IPS-15b (cell line): ENCODE results near the gene SAP130.

Source experiments
- H3K27me3 ChIP-seq: one replicate; pipeline ENCODE4 v1.6.1; 2013; ENCODE audit warnings: low read length; ENCODE audit not compliant: control insufficient read depth, insufficient read depth
- H3K36me3 ChIP-seq: one replicate; pipeline ENCODE4 v1.6.1; 2013; ENCODE audit warnings: low read length; ENCODE audit not compliant: control insufficient read depth, insufficient read depth
- H3K4me1 ChIP-seq: one replicate; pipeline ENCODE4 v1.6.1; 2013; ENCODE audit warnings: mild to moderate bottlenecking, low read length; ENCODE audit not compliant: control insufficient read depth, insufficient read depth
- H3K4me3 ChIP-seq: one replicate; pipeline ENCODE4 v1.5.1; 2013; ENCODE audit warnings: low read depth, low read length
- H3K9ac ChIP-seq: one replicate; pipeline ENCODE4 v1.6.1; 2013; ENCODE audit warnings: low read depth, mild to moderate bottlenecking, low read length
- H3K9me3 ChIP-seq: one replicate; pipeline ENCODE4 v1.6.1; 2013; ENCODE audit warnings: mild to moderate bottlenecking, low read length; ENCODE audit not compliant: control insufficient read depth, insufficient read depth

SAP130 gene

DNA sequence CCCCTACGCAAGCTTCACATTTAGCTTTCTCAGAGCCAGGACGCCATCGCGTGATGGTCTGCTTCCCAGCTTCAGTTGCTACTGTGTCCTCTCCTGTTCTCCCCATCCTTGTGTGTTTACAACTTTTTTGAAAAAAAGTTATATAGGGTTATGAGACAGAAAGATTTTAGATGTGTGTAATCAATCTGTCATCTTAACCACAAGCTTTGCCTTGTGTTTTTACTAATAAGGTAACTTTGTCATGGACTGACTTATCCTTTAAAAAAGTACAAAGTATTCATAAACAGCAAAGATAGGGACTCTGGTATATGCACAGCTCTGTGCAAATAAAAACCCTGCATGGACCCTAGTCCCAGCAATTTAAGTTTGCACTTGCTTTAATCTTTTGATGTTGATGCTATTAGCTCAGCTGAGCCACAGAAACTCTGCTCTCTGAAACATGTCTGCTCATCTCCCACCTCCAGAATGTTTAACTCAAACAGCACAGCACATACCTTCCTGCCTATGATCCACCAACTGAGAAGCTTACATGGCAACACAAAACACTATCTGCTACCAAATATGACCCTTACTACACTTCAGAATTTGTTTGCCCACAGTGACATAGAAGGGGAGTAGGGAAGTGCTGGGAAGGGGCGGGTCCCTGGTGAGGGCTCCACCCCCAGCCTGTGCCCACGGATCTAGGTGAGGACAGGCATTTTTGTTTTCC lies 42.7 kb downstream of the SAP130 start:
- no peak overlapping the region for H3K9ac ChIP-seq
- H3K4me3 ChIP-seq: no peak overlapping the region
- H3K4me1 ChIP-seq: no peaks in the 10 kb centered on the region
- H3K27me3 ChIP-seq: no peaks in the 10 kb centered on the region
- H3K36me3 ChIP-seq: peaks cover 35% of the 10 kb centered on the region
- no peaks in the 10 kb centered on the region for H3K9me3 ChIP-seq

DNA sequence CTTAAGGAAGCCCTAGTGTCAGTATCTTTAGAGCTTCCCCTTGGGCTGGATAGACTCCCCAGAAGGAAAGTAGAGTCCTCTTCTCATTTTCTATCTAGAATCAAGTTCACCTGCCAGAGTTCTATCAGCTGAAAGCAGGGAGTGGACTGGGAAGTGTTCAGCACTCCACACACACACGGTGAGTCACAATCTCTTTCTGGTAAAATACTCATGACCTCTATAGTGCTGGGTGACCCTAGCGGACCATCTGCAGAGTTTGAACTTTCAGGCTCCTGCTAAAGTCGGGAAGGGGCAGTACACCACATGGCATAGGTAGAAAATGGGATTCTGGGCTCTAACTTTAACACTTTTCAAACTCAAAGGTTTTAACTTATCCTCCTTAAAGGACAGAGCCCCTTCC lies 43.3 kb downstream of the SAP130 start:
- Histone ChIP-seq H3K36me3 (peaks cover 33% of the 10 kb centered on the region), H3K4me3 (no peak overlapping the region), H3K9me3 (no peaks in the 10 kb centered on the region), H3K27me3 (no peaks in the 10 kb centered on the region), H3K4me1 (no peaks in the 10 kb centered on the region), H3K9ac (no peak overlapping the region)

DNA sequence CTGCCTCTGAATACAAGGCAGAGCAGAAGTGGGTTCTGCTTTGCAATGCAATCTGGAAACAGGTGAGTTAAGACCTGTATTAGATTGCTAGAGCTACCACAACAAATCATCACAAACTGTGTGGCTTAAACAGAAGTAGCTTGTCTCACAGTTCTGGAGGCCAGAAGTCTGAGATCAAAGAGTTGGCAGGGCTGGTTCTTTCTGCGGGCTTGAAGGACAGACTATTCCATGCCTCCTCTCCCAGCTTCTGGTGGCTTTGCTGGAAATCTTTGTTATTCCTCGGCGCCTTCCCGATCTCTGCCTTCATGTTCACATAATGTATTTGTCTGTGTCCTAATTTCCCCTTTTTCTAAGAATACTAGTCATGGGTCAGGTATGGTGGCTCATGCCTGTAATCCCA lies 58.4 kb downstream of the SAP130 start:
- no peaks in the 10 kb centered on the region for H3K4me1 ChIP-seq
- H3K36me3 ChIP-seq: peaks cover 6% of the 10 kb centered on the region
- no peak overlapping the region for H3K4me3 ChIP-seq
- H3K9me3 ChIP-seq: no peaks in the 10 kb centered on the region
- no peaks in the 10 kb centered on the region for H3K27me3 ChIP-seq
- no peak overlapping the region for H3K9ac ChIP-seq

DNA sequence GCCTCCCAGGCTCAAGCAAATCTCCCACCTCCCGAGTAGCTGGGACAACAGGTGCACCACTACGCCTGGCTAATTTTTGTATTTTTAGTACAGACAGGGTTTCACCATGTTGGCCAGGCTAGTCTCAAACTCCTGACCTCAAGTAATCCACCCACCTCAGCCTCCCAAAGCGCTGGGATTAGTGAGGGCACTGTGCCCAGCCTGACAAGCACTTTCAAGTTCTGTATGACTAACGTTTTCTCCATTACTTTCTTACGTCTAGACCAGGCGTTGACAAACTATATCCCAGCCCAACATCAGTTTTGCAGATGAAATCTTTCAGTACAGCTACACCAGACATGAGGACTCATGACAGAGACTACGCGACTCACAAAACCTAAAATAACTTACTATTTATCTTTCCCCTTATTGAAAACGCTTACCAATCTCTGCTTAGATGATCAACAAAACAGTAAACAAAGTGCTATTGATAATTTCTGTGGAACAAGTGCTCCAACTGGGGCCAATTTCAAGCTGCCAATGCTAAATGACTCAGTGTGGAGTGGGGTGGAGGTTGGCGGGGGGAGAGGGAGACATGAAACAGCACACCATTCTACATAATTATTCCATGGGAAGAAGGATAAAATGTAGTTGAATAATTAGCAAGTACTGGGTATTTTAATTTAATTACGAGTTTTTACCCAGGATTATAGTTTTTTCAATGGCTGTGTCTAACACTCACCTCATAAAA lies 59.1 kb downstream of the SAP130 start:
- peaks cover 4% of the 10 kb centered on the region for H3K36me3 ChIP-seq
- no peaks in the 10 kb centered on the region for H3K27me3 ChIP-seq

GRCh38 chr2:127961729-127962128 lies 66.1 kb downstream of the SAP130 start:
- H3K4me3 ChIP-seq: no peak overlapping the region
- H3K9ac ChIP-seq: no peak overlapping the region
- H3K9me3 ChIP-seq: no peaks in the 10 kb centered on the region
- H3K36me3 ChIP-seq: peaks cover 8% of the 10 kb centered on the region
- H3K27me3 ChIP-seq: no peaks in the 10 kb centered on the region
- H3K4me1 ChIP-seq: no peaks in the 10 kb centered on the region

More for the DNA sequence above, 59.1 kb downstream of the SAP130 start:
- Histone ChIP-seq H3K4me3 (no peak overlapping the region), H3K9me3 (no peaks in the 10 kb centered on the region), H3K4me1 (no peaks in the 10 kb centered on the region), H3K9ac (no peak overlapping the region)

- Histone ChIP-seq H3K4me3 (no peak overlapping the region), H3K9ac (no peak overlapping the region), H3K9me3 (no peaks in the 10 kb centered on the region), H3K27me3 (no peaks in the 10 kb centered on the region), H3K4me1 (no peaks in the 10 kb centered on the region), H3K36me3 (no peaks in the 10 kb centered on the region)
These were observed 70.6 kb downstream of the SAP130 start for GRCh38 chr2:127957240-127957639.

DNA sequence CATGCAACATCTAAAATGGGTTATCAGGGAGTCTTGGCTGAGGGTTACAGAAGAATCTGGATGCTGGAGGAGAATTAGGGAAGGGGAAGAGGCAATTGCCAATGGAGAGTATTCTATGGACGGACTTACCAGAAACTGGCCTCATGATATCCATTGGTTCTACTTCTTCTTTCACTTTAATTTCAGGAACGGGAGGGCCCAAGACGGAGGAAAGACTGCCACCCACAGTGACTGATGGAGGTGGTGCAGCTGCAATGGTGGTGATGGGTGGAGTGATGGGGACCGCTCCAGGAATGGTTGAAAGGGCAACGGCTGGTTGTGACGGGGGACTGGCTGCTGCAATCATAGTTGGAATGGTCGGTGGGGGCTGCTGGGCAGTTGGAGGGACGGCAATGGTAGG lies 73.0 kb downstream of the SAP130 start:
- Histone ChIP-seq H3K27me3 (no peaks in the 10 kb centered on the region), H3K36me3 (peaks cover 15% of the 10 kb centered on the region), H3K4me3 (no peak overlapping the region), H3K9me3 (no peaks in the 10 kb centered on the region), H3K4me1 (no peaks in the 10 kb centered on the region), H3K9ac (no peak overlapping the region)

GRCh38 chr2:127953849-127954248 lies 74.0 kb downstream of the SAP130 start:
- no peaks in the 10 kb centered on the region for H3K4me1 ChIP-seq
- no peaks in the 10 kb centered on the region for H3K27me3 ChIP-seq
- H3K4me3 ChIP-seq: no peak overlapping the region
- no peaks in the 10 kb centered on the region for H3K9me3 ChIP-seq
- peaks cover 22% of the 10 kb centered on the region for H3K36me3 ChIP-seq
- no peak overlapping the region for H3K9ac ChIP-seq

- no peaks in the 10 kb centered on the region for H3K4me1 ChIP-seq
- no peaks in the 10 kb centered on the region for H3K9me3 ChIP-seq
- no peak overlapping the region for H3K4me3 ChIP-seq
- peaks cover 22% of the 10 kb centered on the region for H3K36me3 ChIP-seq
- no peak overlapping the region for H3K9ac ChIP-seq
- no peaks in the 10 kb centered on the region for H3K27me3 ChIP-seq
These were observed 74.6 kb downstream of the SAP130 start for GRCh38 chr2:127953128-127953718.

- H3K36me3 ChIP-seq: peaks cover 26% of the 10 kb centered on the region
These were observed 76.8 kb downstream of the SAP130 start for GRCh38 chr2:127951026-127951425.

DNA sequence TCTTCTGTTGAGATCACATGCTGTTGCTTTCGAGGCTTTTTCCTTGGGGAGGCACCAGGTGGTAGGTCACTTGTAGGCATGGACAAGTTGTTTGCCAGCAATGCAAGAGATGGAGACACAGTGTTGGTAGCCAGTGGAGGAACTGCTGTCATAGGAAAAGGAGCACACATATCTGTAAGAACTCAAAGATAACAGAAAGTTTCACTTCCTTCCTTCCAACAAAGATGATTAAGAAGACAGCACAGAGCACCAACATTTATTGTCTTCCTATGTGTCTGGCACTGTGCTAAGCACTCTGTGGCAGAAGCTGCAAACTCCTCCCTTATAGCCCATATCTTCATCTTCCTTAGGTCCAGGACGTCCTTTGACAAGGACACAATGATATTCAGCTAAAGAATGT lies 77.6 kb downstream of the SAP130 start:
- Histone ChIP-seq H3K9ac (no peak overlapping the region), H3K27me3 (no peaks in the 10 kb centered on the region), H3K4me1 (no peaks in the 10 kb centered on the region), H3K36me3 (peaks cover 26% of the 10 kb centered on the region), H3K9me3 (no peaks in the 10 kb centered on the region), H3K4me3 (no peak overlapping the region)

More at GRCh38 chr2:127951026-127951425, 76.8 kb downstream of the SAP130 start:
- Histone ChIP-seq H3K4me3 (no peak overlapping the region), H3K4me1 (no peaks in the 10 kb centered on the region), H3K9ac (no peak overlapping the region), H3K27me3 (no peaks in the 10 kb centered on the region), H3K9me3 (no peaks in the 10 kb centered on the region)

- no peak overlapping the region for H3K4me3 ChIP-seq
- peaks cover 24% of the 10 kb centered on the region for H3K36me3 ChIP-seq
- H3K9ac ChIP-seq: no peak overlapping the region
- no peaks in the 10 kb centered on the region for H3K27me3 ChIP-seq
- H3K9me3 ChIP-seq: no peaks in the 10 kb centered on the region
- H3K4me1 ChIP-seq: no peaks in the 10 kb centered on the region
These were observed 82.6 kb downstream of the SAP130 start for GRCh38 chr2:127945281-127945680.
